IMR-90 (cell line): ENCODE results near the gene TMEM63C. TPM values are rescaled to one million over a fixed set of nuclear protein-coding genes. Genes with fewer than 3 reads are reported as not detected.

Experiments used
- ATAC-seq: fragments of 200-7000 bp; cut with Tn5 transposase; 2 replicates; pipeline ENCODE4 v1.9.1; 2020; ENCODE audit warnings: low read depth, mild to moderate bottlenecking, moderate library complexity
- BruUV-seq: library from RNA; stranded (reverse); fragments of 400-500 nt; replicated peaks from 2 replicates; lab custom pipeline; 2021; lab: Mats Ljungman, UMichigan
- CTCF ChIA-PET: fragments of 300-600 bp; formaldehyde crosslinking; extraction: SDS; loops from one replicate; lab custom pipeline; 2021; ENCODE audit warnings: antibody characterized with exemption; lab: Yijun Ruan, JAX
- POLR2A ChIA-PET: fragments of 300-600 bp; sonication (Branson Sonifier 250); formaldehyde crosslinking; loops from one replicate; lab custom pipeline; 2022; ENCODE audit warnings: antibody characterized with exemption; ENCODE audit not compliant: unreplicated experiment; lab: Charles Lee
- DNase-seq: peaks from one replicate; pipeline ENCODE4 v3.0.0; 2013
- H2AFZ ChIP-seq: replicated peaks from 2 replicates; pipeline ENCODE3; 2013; ENCODE audit warnings: low read length, mild to moderate bottlenecking; ENCODE audit not compliant: poor library complexity
- H2AK5ac ChIP-seq: 2 replicates; pipeline ENCODE4 v1.6.1; 2013; ENCODE audit warnings: low read depth, low read length, inconsistent platforms
- H2AK9ac ChIP-seq: replicated peaks from 2 replicates; pipeline ENCODE3; 2013; ENCODE audit warnings: mild to moderate bottlenecking, low read depth, low read length, moderate library complexity; ENCODE audit not compliant: poor library complexity
- H2BK120ac ChIP-seq: 2 replicates; pipeline ENCODE4 v1.6.1; 2013; ENCODE audit warnings: low read depth, low read length, inconsistent platforms
- H2BK15ac ChIP-seq: 3 replicates; pipeline ENCODE4 v1.6.1; 2013; ENCODE audit warnings: low read depth, low read length, inconsistent platforms
- H2BK20ac ChIP-seq: 2 replicates; pipeline ENCODE4 v1.6.1; 2013; ENCODE audit warnings: low read depth, mild to moderate bottlenecking, inconsistent platforms, low read length, moderate library complexity
- H2BK5ac ChIP-seq: 2 replicates; pipeline ENCODE4 v1.6.1; 2013; ENCODE audit warnings: mild to moderate bottlenecking, low read depth, low read length, inconsistent platforms; ENCODE audit not compliant: poor library complexity, severe bottlenecking
- H3K14ac ChIP-seq: replicated peaks from 2 replicates; pipeline ENCODE4 v1.6.1; 2013; ENCODE audit warnings: low read depth, low read length, inconsistent platforms
- H3K18ac ChIP-seq: 2 replicates; pipeline ENCODE4 v1.6.1; 2013; ENCODE audit warnings: low read depth, low read length, control low read depth
- H3K23ac ChIP-seq: 2 replicates; pipeline ENCODE4 v1.6.1; 2013; ENCODE audit warnings: low read depth, low read length, inconsistent platforms
- H3K27ac ChIP-seq: 2 replicates; pipeline ENCODE4 v1.5.1; 2013; ENCODE audit warnings: mild to moderate bottlenecking, control low read depth, low read length; ENCODE audit not compliant: insufficient read depth
- H3K27me3 ChIP-seq: 2 replicates; pipeline ENCODE4 v1.6.1; 2013; ENCODE audit warnings: low read length; ENCODE audit not compliant: control insufficient read depth, insufficient read depth
- H3K36me3 ChIP-seq: 2 replicates; pipeline ENCODE4 v1.6.1; 2013; ENCODE audit warnings: low read length, mixed read lengths; ENCODE audit not compliant: control insufficient read depth, insufficient read depth
- H3K4ac ChIP-seq: 2 replicates; pipeline ENCODE4 v1.6.1; 2013; ENCODE audit warnings: low read depth, low read length, inconsistent platforms
- H3K4me1 ChIP-seq: 2 replicates; pipeline ENCODE4 v1.6.1; 2013; ENCODE audit warnings: low read length, mixed read lengths; ENCODE audit not compliant: control insufficient read depth, insufficient read depth
- H3K4me2 ChIP-seq: 2 replicates; pipeline ENCODE4 v1.6.1; 2013; ENCODE audit warnings: low read depth, mild to moderate bottlenecking, control low read depth, low read length, moderate library complexity
- H3K4me3 ChIP-seq: 2 replicates; pipeline ENCODE4 v1.5.1; 2013; ENCODE audit warnings: low read depth, mild to moderate bottlenecking, control low read depth, low read length, moderate library complexity; ENCODE audit not compliant: insufficient read depth
- H3K56ac ChIP-seq: 2 replicates; pipeline ENCODE4 v1.6.1; 2013; ENCODE audit warnings: low read length, inconsistent platforms; ENCODE audit not compliant: insufficient read depth; ENCODE audit errors: extremely low read depth
- H3K79me1 ChIP-seq, 2 experiments: 2 replicates each; pipeline ENCODE4 v1.6.1; 2013; ENCODE audit warnings: low read length in 2 of 2, inconsistent platforms in 1 of 2, low read depth in 1 of 2
- H3K9ac ChIP-seq: 2 replicates; pipeline ENCODE4 v1.6.1; 2013; ENCODE audit warnings: low read depth, low read length, control low read depth
- H3K9me1 ChIP-seq: 2 replicates; pipeline ENCODE4 v1.6.1; 2013; ENCODE audit warnings: low read length, inconsistent platforms; ENCODE audit not compliant: insufficient read depth
- H3K9me3 ChIP-seq: 2 replicates; pipeline ENCODE4 v1.6.1; 2013; ENCODE audit warnings: low read length; ENCODE audit not compliant: control insufficient read depth, insufficient read depth
- H4K20me1 ChIP-seq: 2 replicates; pipeline ENCODE4 v1.6.1; 2013; ENCODE audit warnings: low read length, inconsistent platforms; ENCODE audit not compliant: insufficient read depth
- H4K5ac ChIP-seq: 2 replicates; pipeline ENCODE4 v1.6.1; 2013; ENCODE audit warnings: mild to moderate bottlenecking, low read depth, low read length, control low read depth
- H4K8ac ChIP-seq, 2 experiments: 2 replicates each; pipeline ENCODE4 v1.6.1; 2013; ENCODE audit warnings: low read depth in 2 of 2, low read length in 2 of 2, control low read depth in 1 of 2, inconsistent platforms in 1 of 2
- H4K91ac ChIP-seq: 2 replicates; pipeline ENCODE4 v1.6.1; 2013; ENCODE audit warnings: low read depth, low read length, inconsistent platforms; ENCODE audit not compliant: insufficient read depth
- CEBPB ChIP-seq: IDR thresholded peaks from 2 replicates; pipeline ENCODE4 v1.6.1; 2012; ENCODE audit warnings: low read depth, low read length, improper control_type of control experiment
- CHD1 ChIP-seq: IDR thresholded peaks from 2 replicates; pipeline ENCODE4 v1.6.1; 2012; ENCODE audit warnings: low read depth, low read length, improper control_type of control experiment
- FOS ChIP-seq: fragments of 150-350 bp; IDR thresholded peaks from 2 replicates; pipeline ENCODE4 v1.6.1; 2016; ENCODE audit warnings: low read depth, low read length
- MAZ ChIP-seq: IDR thresholded peaks from 2 replicates; pipeline ENCODE4 v1.6.1; 2012; ENCODE audit warnings: low read depth, mild to moderate bottlenecking, low read length, improper control_type of control experiment, moderate library complexity, borderline replicate concordance
- MXI1 ChIP-seq: IDR thresholded peaks from 2 replicates; pipeline ENCODE4 v1.6.1; 2012; ENCODE audit warnings: low read depth, mild to moderate bottlenecking, low read length, moderate library complexity, borderline replicate concordance
- POLR2A ChIP-seq: IDR thresholded peaks from 2 replicates; pipeline ENCODE4 v1.6.1; 2012; ENCODE audit warnings: mild to moderate bottlenecking, low read depth, low read length
- RAD21 ChIP-seq: IDR thresholded peaks from 2 replicates; pipeline ENCODE4 v1.6.1; 2012; ENCODE audit warnings: low read length, improper control_type of control experiment
- WGBS, 2 experiments: methylation state at CpG; one replicate each; pipeline versions ENCODE4 v1.1.5 to v1.1.7; 2013; ENCODE audit warnings: missing lambda C conversion rate in 2 of 2; ENCODE audit not compliant: insufficient read length in 1 of 2; ENCODE audit errors: extremely low coverage in 2 of 2; 5-methylcytosine and 5-hydroxymethylcytosine counted together
- dilution Hi-C: fragments of 300-500 bp; cut with HindIII; formaldehyde crosslinking; loops from one replicate; pipeline ENCODE4 v1.14.3; 2018; ENCODE audit warnings: low sequenced_read_pairs; ENCODE audit not compliant: unreplicated experiment
- in situ Hi-C: fragments of 300-500 bp; cut with MboI; formaldehyde crosslinking; loops from 3 replicates; pipeline ENCODE4 v1.14.3; 2019; ENCODE audit warnings: low sequenced_read_pairs, inconsistent platforms, mixed read lengths
- intact Hi-C: fragments of 100-400 bp; cut with micrococcal nuclease; formaldehyde crosslinking; loops from 2 replicates; pipeline ENCODE4 v1.10.0; 2022
- polyA plus RNA-seq, 3 experiments: library from polyadenylated mRNA; depleted of rRNA; stranded (reverse); fragments of >200 nt; gene quantifications; 2 replicates each; pipeline ENCODE4 v1.2.3, GENCODE V29; 2012; ENCODE audit warnings: low replicate concordance in 1 of 3
- total RNA-seq: library from RNA; depleted of rRNA; stranded (reverse); fragments of >200 nt; gene quantifications from 2 replicates; pipeline ENCODE4 v1.2.3, GENCODE V29; 2012
- TF ChIP-seq, protein P1 (sequence below): conservative IDR thresholded peaks from 2 replicates; pipeline ENCODE4 v1.5.1; 2012; ENCODE audit warnings: mild to moderate bottlenecking, low read depth, low read length, improper control_type of control experiment
- TF ChIP-seq, protein P2 (sequence below): fragments of 150-350 bp; IDR thresholded peaks from 2 replicates; pipeline ENCODE4 v1.6.1; 2016; ENCODE audit warnings: low read depth, mild to moderate bottlenecking, low read length, moderate library complexity, borderline replicate concordance

Gene TMEM63C
- total and polyA plus RNA-seq, 2 of the 4 experiments (the other 2 are of a cell fraction): under 0.01 TPM; not detected in 1

DNA sequence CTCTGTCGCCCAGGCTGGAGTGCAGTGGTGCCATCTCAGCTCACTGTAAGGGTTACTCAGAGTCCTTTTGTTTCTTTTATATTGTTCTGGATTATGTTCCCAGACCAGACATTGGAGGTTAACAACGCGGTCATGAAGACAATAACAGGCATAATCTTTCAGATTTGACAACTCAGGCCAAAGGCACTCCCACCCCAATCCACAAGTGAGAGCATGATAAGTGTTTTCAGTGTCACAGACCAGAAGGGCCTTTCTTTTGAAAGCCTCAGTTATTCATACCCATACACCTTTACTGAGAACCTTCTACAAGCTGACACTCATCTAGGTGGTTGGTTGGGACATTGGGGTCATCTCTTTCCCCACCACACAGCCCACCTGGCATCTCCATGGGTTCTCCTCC, 2.9 kb upstream of the TMEM63C start:
- no peak for ATAC-seq
- no peak overlapping the region for H2AK5ac ChIP-seq
- ChIA-PET POLR2A (no interaction called here), CTCF (no interaction called here)
- no peak overlapping the region for H2BK15ac ChIP-seq
- no TSS peak for BruUV-seq
- no peak overlapping the region for H2AFZ ChIP-seq
- no peak overlapping the region for H3K9ac ChIP-seq
- DNase-seq: no peak
- no peak overlapping the region for H4K8ac ChIP-seq
- H4K5ac ChIP-seq: no peak overlapping the region
- peaks cover 30% of the 10 kb centered on the region for H3K27me3 ChIP-seq
- no peak overlapping the region for H3K56ac ChIP-seq
- H3K9me3 ChIP-seq: no peaks in the 10 kb centered on the region
- no peak overlapping the region for H2BK5ac ChIP-seq
- H2BK120ac ChIP-seq: no peak overlapping the region
- H3K4ac ChIP-seq: no peak overlapping the region
- no peak overlapping the region for H3K18ac ChIP-seq
- no peaks in the 10 kb centered on the region for H3K79me1 ChIP-seq
- no peaks in the 10 kb centered on the region for H4K20me1 ChIP-seq
- no peak overlapping the region for H3K4me3 ChIP-seq
- no peak overlapping the region for H2BK20ac ChIP-seq
- H3K9me1 ChIP-seq: no peaks in the 10 kb centered on the region
- no peaks in the 10 kb centered on the region for H3K36me3 ChIP-seq
- H4K91ac ChIP-seq: no peak overlapping the region
- no peak overlapping the region for H3K27ac ChIP-seq
- H3K23ac ChIP-seq: no peak overlapping the region
- no peak overlapping the region for H2AK9ac ChIP-seq
- no peak overlapping the region for H3K14ac ChIP-seq
- WGBS, 2 experiments: no CpG with 5 or more reads among the region's 3 CpGs
- H3K4me2 ChIP-seq: no peak overlapping the region
- dilution Hi-C loops (no loop called here), in situ Hi-C loops (no loop called here), intact Hi-C loops (no loop called here)
- no peaks in the 10 kb centered on the region for H3K4me1 ChIP-seq
- TF ChIP-seq CHD1: no peak
- no peak for TF ChIP-seq CEBPB
- TF ChIP-seq FOS: no peak
- TF ChIP-seq, protein P1, sequence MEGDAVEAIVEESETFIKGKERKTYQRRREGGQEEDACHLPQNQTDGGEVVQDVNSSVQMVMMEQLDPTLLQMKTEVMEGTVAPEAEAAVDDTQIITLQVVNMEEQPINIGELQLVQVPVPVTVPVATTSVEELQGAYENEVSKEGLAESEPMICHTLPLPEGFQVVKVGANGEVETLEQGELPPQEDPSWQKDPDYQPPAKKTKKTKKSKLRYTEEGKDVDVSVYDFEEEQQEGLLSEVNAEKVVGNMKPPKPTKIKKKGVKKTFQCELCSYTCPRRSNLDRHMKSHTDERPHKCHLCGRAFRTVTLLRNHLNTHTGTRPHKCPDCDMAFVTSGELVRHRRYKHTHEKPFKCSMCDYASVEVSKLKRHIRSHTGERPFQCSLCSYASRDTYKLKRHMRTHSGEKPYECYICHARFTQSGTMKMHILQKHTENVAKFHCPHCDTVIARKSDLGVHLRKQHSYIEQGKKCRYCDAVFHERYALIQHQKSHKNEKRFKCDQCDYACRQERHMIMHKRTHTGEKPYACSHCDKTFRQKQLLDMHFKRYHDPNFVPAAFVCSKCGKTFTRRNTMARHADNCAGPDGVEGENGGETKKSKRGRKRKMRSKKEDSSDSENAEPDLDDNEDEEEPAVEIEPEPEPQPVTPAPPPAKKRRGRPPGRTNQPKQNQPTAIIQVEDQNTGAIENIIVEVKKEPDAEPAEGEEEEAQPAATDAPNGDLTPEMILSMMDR: no peak
- TF ChIP-seq RAD21: no peak
- TF ChIP-seq POLR2A: no peak
- TF ChIP-seq, protein P2, sequence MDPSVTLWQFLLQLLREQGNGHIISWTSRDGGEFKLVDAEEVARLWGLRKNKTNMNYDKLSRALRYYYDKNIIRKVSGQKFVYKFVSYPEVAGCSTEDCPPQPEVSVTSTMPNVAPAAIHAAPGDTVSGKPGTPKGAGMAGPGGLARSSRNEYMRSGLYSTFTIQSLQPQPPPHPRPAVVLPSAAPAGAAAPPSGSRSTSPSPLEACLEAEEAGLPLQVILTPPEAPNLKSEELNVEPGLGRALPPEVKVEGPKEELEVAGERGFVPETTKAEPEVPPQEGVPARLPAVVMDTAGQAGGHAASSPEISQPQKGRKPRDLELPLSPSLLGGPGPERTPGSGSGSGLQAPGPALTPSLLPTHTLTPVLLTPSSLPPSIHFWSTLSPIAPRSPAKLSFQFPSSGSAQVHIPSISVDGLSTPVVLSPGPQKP: no peak
- no peak for TF ChIP-seq MAZ
- no peak for TF ChIP-seq MXI1
